ENCODE measurements around the gene SPATA4.

Gene SPATA4

DNA sequence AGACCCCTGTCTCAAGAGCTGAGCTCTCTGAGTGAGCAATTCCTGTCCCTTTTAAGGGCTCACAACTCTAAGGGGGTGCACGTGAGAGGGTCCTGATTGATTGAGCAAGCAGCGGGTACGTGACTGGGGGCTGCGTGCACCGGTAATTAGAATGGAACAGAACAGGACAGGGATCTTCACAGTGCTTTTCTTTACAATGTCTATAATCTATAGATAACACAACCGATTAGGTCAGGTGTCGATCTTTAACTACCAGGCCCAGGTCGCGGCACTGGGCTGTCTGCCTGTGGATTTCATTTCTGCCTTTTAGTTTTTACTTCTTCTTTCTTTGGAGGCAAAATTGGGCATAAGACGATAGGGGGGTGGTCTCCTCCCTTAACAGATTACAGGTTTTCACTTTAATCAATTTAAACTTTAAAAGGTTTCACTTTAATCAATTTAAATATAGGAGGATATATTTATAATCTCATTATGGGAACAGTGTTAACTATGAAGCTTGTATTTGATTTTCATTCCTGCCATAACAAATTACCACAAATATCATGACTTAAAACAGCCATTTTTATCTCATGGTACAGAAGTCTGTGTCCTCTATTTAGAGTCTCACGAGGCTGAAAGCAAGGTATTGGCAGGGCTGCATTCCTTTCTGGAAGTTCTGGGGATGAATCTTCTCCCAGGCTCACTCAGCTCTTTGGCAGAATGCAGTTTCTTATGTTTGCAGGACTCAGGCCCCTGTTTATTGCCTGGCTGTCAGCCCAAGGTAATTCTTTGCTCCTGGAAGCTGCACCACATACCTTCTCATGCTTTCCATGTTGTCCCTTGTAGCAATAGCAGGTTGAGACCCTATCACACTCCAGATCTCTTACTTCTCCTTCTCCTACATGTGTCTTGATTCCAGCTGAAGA is 5.2 kb downstream of the SPATA4 start:
- DNase-seq (ENCODE audit: low read depth in 3 of 3): no peak

DNA sequence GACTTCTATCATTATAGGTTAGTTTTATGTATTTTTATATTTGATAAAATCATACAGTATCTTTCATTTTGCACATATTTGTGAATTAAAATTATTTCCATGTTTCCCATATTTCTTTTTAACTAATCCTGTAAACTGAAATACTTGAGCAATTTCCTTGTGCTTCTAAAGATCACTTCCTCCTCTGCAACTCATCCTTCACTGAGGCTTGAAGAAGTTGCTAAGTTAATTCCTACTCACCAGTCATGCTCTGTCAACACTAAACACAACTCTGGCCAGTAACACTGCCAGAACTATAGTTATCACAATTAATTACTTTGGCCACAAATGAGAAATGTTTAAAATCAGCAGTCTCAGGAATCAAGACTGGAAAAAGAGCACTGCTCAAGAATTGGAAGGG is 6.7 kb downstream of the SPATA4 start:
- DNase-seq (ENCODE audit: low read depth in 3 of 3): no peak

DNA sequence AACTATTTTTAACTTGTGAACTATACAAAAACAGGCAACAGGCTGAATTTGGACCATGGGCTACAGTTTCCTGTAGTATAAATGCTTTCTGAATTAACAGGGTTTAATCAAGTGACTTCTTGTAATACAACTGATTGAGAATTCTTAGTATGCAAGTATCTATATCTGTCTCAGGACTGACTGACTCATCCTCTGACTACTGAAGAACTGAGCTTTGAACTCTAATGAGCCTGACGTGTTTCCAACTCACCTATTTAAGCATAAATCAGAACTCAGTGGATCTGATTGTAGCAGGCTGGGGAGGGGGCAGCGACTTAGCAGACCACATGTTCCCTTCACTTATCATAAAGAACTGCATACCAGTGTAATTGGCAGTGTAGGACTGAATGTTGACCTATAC is 7.8 kb downstream of the SPATA4 start:
- no peak for DNase-seq (ENCODE audit: low read depth in 3 of 3)

DNA sequence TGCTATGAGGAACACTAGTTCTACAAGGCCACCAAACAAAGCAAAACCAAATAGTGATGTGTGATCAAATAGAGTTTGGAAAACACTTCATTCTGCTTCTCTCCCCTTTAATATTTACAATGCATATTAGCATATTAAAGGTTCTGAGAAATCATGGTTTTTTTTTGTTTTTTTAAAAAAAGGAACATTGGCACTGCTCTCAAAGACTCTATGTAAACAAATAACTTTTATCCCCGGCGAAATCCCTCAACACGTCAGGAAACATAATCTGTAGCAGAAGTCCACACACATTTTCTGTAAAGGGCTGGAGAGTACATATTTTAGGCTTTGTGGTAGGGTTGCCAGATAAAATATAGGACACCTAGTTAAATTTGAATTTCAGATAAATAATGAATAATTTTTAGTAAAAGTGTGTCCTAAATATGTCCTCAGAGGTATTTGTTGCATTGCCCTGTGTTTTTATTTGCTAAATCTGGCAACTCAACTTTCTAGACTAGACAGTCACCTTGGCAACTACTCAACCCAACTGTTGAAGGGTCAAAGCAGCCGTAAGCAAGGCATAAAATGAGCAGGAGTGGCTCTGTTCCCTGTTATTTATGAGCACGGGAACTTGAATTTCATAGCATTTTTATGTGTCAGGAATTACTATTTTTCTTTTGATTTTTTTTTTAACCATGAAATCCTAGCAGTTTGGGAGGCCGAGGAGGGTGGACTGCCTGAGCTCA is 8.6 kb downstream of the SPATA4 start:
- DNase-seq (ENCODE audit: low read depth in 3 of 3): no peak

DNA sequence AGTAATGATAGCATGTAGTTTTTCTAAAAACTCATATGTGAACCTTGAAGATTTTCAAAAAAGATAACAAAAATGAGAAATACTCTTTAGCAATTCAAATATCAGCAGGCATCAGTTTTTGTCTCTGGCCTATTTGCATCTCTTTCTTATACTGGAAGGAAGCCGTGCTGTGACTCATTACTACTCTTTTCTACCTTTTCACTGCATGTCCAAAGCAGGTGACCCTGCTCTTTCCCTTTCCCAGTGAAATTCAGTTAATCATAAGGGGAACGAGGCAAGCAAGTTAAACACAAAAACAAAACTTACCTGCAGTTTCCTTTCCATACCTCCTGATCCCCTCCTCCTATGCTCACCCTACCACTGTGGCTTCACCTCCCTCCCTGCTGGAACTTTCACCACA is 9.3 kb downstream of the SPATA4 start:
- DNase-seq (ENCODE audit: low read depth in 3 of 3): no peak

DNA sequence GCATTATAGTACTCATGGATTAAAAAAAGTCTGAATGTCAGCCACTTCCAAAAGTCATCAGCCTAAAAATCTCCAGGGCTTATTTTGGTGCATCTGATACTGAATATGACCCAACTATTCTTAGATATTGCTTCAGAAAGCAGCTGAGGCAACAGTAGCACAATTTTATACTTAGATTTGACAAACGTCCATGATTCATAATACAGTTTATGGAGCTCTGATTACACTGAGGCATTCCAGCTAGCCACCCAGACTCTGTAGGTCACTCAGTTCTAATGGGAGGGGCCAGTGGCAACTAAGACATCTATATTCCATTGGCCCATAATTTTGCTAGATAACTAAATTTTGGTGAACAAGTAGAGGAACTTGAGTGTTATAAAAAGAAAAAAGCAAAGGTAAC is 10.3 kb downstream of the SPATA4 start:
- no peak for DNase-seq (ENCODE audit: low read depth in 3 of 3)

DNA sequence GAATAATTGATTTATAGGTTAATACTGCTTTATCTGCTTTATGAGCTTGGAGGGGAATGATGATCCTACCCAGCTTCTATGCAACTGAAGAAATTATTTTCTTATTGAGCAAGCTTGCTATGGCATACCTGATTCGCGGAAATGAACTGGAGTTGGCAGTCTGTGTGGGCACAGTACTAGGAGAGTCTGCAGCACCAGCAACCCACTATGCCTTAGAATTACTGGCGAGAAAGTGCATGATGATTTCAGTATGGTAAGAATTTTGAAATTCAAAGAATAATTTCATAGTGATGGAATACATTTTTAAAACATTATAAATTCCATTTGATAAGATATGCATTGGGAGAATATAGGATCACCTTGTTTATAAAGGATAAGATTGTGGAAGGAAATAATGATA is 32.3 kb downstream of the SPATA4 start:
- DNase-seq (ENCODE audit: low read depth in 3 of 3): no peak

DNA sequence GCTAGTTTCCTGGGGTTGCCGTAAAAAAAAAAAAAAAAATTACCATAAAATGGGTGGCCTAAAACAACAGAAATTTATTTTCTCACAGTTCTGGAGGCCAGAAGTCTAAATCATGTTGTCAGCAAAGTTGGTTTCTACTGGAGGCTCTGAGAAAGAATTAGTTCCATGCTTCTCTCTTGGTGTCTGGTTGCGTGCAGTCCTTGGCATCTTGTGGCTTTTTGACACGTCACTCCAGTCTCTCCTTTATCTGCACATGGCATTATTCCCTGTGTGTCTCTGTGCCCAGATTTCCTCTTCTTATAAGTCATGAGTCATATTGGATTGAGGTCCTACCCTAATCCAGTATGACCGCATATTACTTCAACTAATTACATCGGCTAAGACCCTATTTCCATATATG is 38.7 kb downstream of the SPATA4 start:
- DNase-seq (ENCODE audit: low read depth in 3 of 3): no peak

DNA sequence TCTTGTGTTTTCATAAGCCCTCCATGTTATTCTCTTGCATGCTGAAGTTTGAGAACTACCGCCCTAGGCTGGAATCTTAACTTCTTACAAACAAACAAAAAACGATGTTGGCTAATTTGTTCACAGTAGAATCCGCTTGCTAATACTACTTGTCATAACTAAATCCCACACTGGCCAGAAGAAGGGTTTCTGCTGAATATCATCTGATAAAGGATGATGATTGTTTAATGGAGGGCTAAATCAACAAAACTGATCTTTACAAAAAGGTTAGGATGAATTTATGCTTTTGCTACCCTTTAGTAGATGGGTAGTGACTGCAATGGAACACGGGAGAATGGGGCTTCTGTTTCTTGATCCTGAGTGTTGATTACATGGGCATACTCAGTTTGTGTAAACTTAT is 42.3 kb downstream of the SPATA4 start:
- no peak for DNase-seq (ENCODE audit: low read depth in 3 of 3)

DNA sequence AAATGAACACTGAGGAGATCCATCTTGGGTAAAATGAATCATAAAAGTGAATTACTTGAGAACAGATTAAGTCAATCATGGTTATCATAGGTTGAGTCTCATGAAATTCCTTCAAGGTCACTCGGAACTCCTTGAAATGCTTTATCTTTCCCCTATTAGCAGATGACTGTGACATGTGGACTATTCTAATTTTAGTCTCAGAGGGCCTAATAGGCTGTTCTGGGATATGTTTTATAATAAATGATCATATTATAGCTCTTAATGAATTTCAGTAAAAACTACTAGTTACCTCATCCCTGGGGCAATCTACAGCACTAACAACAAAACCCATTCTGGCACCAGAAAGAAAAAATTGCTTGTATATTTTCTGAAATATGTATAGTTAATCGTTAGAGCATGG is 44.7 kb downstream of the SPATA4 start:
- DNase-seq (ENCODE audit: low read depth in 3 of 3): no peak

DNA sequence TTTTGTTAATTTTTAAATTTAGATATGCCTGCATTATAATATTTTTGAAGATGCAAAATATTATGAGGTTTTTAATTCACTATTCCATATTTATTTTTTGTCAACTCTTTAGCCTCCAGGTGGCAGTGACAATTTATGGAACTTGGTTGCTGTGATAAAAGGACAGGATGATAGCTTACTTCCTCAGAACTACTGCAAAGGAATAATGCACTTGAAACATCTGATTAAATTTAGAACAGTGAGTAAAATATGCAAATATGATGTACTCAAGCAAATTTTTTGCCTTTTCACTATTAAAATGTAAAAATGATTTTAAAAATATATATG is 45.1 kb downstream of the SPATA4 start:
- no peak for DNase-seq (ENCODE audit: low read depth in 3 of 3)

DNA sequence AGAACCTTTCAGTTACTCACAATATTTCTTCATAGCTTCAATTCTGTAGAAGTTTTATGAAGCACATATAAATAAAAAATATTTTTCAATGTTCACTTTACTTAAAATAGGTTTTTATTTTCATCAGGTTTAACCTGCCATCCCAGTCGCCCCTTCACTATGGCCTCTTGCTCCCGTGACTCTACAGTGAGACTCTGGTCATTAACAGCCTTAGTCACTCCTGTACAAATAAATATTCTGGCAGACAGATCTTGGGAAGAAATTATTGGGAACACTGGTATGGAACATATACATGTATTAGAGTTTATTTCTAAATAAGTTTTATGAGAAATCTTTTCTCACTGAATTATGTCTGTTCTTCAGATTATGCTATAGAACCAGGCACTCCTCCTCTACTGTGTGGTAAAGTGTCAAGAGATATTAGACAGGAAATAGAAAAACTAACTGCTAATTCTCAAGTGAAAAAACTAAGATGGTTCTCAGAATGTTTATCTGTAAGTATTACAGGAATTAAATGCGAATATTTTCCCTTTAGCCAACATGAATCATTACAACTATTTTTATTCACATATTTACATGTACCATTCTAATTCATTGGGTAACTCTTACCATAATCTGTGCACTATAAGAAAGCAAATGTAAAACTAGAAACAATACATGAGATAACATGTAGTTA is 45.6 kb downstream of the SPATA4 start:
- no peak for DNase-seq (ENCODE audit: low read depth in 3 of 3)

DNA sequence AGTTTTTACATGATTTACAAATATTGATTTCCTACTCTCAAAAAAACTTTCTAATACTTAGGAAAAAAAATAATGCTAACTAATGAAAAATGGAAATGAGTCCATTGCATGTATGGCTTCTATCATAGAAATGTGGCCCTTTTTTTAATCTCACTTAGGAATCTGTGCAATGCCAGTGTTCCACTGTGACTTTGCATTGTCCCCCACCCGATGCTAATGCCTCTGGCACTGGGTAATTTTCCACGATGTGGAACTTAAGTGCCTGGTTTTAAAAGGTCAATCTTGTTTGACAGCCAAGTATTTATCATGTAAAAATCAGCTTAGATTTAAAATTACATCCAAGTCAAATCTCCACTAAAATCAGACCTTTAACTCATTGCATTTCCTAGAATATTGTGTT is 53.1 kb downstream of the SPATA4 start:
- no peak for DNase-seq (ENCODE audit: low read depth in 3 of 3)

DNA sequence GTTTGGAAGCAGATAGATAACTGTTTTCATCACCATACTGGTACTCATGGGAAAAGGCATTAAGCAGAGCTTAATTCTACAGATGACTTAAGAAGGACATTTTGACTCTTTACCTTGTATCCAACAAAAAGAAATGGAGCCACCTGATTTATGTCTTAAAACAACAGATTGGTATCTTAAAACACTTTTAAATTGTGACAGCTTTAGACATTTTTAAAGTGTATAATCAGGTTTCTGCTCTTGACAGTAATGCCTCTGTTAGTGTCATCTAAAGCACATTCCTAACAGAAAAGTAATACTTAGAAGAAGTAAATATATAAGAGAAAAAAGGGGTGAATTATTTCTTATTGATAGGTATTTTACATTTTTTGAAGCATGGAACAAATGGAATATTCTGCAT is 55.9 kb downstream of the SPATA4 start:
- no peak for DNase-seq (ENCODE audit: low read depth in 3 of 3)

DNA sequence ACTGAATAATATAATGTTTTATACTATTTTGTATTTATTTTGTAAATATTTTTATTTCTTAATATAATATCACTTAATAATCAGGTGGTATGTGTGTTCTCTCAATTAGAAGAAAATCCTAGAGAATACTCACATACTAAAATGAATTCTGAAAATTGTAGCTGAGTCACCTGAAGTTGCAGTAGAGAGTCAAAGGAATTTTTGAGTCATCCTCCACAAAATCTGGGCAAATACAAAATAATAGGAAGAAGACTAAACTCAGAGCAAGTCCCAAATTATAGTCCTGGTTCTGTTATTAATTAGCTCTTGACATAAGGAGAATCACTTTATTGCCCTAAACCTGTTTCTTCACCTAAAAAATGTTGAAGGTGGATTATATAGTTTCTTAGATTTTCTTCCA is 57.8 kb downstream of the SPATA4 start:
- no peak for DNase-seq (ENCODE audit: low read depth in 3 of 3)

DNA sequence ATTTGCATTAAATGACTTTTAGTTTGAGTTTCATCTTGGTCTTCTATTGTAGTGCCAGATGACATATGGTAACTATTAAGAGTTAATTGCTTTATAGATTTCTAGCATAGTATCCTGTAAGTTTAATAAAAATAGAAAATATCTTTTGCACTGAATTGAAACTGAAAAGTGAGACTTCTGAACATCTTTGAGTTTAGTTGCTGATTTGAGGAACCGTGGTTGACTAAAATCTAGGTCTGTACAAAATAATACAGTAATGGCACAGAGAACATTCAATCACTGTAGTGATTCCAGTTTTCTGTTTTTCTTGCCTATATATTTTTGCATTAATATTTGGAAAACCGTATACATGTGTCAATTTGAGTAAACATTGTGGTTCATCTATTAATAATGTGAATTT is 60.7 kb downstream of the SPATA4 start:
- no peak for DNase-seq (ENCODE audit: low read depth in 3 of 3)

Measured in stimulated activated CD4-positive, alpha-beta T cell treated with anti-CD3 and anti-CD28 coated beads, TNF-alpha, amount 100 ng/mL, for 48 hours (primary cell).